NCI-H146 treated with DMSO at 0.1 percent for 48 hours (cell line): ENCODE results near the gene COQ8A.
"Not testable (repeated sequence)": the region's sequence is repeated elsewhere in the genome, so short reads cannot be mapped to it uniquely, and the experiment has no call there.

Experiments
- DNase-seq: peaks from one replicate; lab custom pipeline; 2025; ENCODE audit not compliant: unreplicated experiment; lab: John Stamatoyannopoulos, UW

COQ8A gene

GRCh38 chr1:226921504-226921903 lies 18.6 kb upstream of the COQ8A start:
- DNase-seq: no peak

- DNase-seq: not testable (repeated sequence)
Measured at GRCh38 chr1:226929260-226930111, 10.6 kb upstream of the COQ8A start.

- DNase-seq: no peak
Measured at GRCh38 chr1:226934483-226935237, 5.4 kb upstream of the COQ8A start.

- DNase-seq: no peak
Measured at GRCh38 chr1:226937940-226938725, 2.0 kb upstream of the COQ8A start.

- no peak for DNase-seq
Measured at GRCh38 chr1:226938903-226939437, 1.1 kb upstream of the COQ8A start.

- DNase-seq: peak; percentile 64
Measured at GRCh38 chr1:226939438-226940028, 561 bp upstream of the COQ8A start.

- DNase-seq: no peak
Measured at GRCh38 chr1:226940806-226941067, 643 bp downstream of the COQ8A start.

GRCh38 chr1:226942392-226942791 lies 2.3 kb downstream of the COQ8A start:
- no peak for DNase-seq

- no peak for DNase-seq
Measured at GRCh38 chr1:226943156-226943555, 3.1 kb downstream of the COQ8A start.

GRCh38 chr1:226943927-226944326 lies 3.8 kb downstream of the COQ8A start:
- no peak for DNase-seq

GRCh38 chr1:226945106-226945857 lies 5.2 kb downstream of the COQ8A start:
- peak; percentile 86 for DNase-seq

- no peak for DNase-seq
Measured at GRCh38 chr1:226945858-226946245, 5.8 kb downstream of the COQ8A start.

- DNase-seq: no peak
Measured at GRCh38 chr1:226946285-226946684, 6.2 kb downstream of the COQ8A start.

- peak; percentile 82 for DNase-seq
Measured at GRCh38 chr1:226946841-226947240, 6.7 kb downstream of the COQ8A start.

- DNase-seq: no peak
Measured at GRCh38 chr1:226948051-226948450, 8.0 kb downstream of the COQ8A start.

GRCh38 chr1:226948480-226948879 lies 8.4 kb downstream of the COQ8A start:
- DNase-seq: no peak

- no peak for DNase-seq
Measured at GRCh38 chr1:226948996-226949395, 8.9 kb downstream of the COQ8A start.

- no peak for DNase-seq
Measured at GRCh38 chr1:226949401-226949800, 9.3 kb downstream of the COQ8A start.

- no peak for DNase-seq
Measured at GRCh38 chr1:226950316-226950715, 10.2 kb downstream of the COQ8A start.

- no peak for DNase-seq
Measured at GRCh38 chr1:226950871-226951270, 10.8 kb downstream of the COQ8A start.
